Thymus (tissue), 11 donors: ENCODE results near the gene DPYD. TPM values are rescaled to one million over a fixed set of nuclear protein-coding genes. Genes with fewer than 3 reads are reported as not detected.

Experiments used
- DNase-seq, 9 donors: peaks; one replicate each; pipeline ENCODE4 v3.0.0-alpha.2; 2013; ENCODE audit warnings: low spot score in 9 of 9, low read depth in 6 of 9, missing footprints in 1 of 9
- H3K27ac ChIP-seq, 2 donors: one replicate each; pipeline ENCODE4 v1.5.1; 2013; ENCODE audit warnings: control low read depth in 1 of 2, low read depth in 1 of 2, low read length in 1 of 2, mild to moderate bottlenecking in 1 of 2, moderate library complexity in 1 of 2
- H3K27me3 ChIP-seq, 2 donors: one replicate each; pipeline ENCODE4 v1.5.1; 2013; ENCODE audit warnings: low read length in 1 of 2; ENCODE audit not compliant: control insufficient read depth in 2 of 2, insufficient read depth in 1 of 2
- H3K36me3 ChIP-seq, 2 donors: one replicate each; pipeline ENCODE4 v1.5.1; 2013; ENCODE audit warnings: low read length in 1 of 2, mild to moderate bottlenecking in 1 of 2, moderate library complexity in 1 of 2; ENCODE audit not compliant: control insufficient read depth in 2 of 2, insufficient read depth in 2 of 2
- H3K4me1 ChIP-seq, 2 donors: one replicate each; pipeline ENCODE4 v1.5.1; 2013; ENCODE audit warnings: low read length in 2 of 2; ENCODE audit not compliant: control insufficient read depth in 2 of 2, insufficient read depth in 2 of 2
- H3K4me3 ChIP-seq, 2 donors: one replicate each; pipeline ENCODE4 v1.5.1; 2013; ENCODE audit warnings: low read length in 2 of 2, control low read depth in 1 of 2, mild to moderate bottlenecking in 1 of 2
- H3K9me3 ChIP-seq, 2 donors: one replicate each; pipeline ENCODE4 v1.5.1; 2013; ENCODE audit warnings: low read length in 1 of 2, mild to moderate bottlenecking in 1 of 2; ENCODE audit not compliant: control insufficient read depth in 2 of 2, insufficient read depth in 1 of 2
- WGBS: extraction: QIAGEN DNeasy Blood & Tissue Kit; methylation state at CpG from one replicate; pipeline ENCODE4 v1.1.7; 2013; 5-methylcytosine and 5-hydroxymethylcytosine counted together
- polyA plus RNA-seq: library from polyadenylated mRNA; stranded (reverse); fragments of 200-250 nt; gene quantifications from one replicate; pipeline ENCODE4 v1.2.3, GENCODE V29; 2013
- total RNA-seq: library from RNA; stranded (reverse); fragments of 120-200 nt; gene quantifications from one replicate; pipeline ENCODE4 v1.2.4, GENCODE V29; 2013
- donor health status: healthy.

The DPYD gene
- total and polyA plus RNA-seq, 2 donors: 13.1 to 29.4 TPM

DNA sequence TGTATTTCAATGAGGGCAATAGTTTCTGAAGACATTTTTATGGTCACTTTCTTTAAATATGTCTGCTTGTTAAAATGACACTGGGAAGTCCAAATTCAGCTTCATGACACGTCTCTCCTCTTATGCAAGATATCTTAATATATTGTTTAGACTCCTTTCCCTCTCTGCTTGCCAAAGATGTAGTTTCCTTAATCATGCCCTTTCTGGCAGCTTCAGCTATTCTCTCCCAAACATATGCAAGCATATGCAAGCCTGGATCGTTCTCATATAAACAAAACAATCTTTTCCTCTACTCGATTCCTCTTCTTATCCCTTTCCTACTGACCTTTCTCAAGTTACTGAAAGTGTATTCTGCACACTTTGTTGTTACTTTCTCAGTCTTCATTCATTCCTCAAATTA, 827.1 kb downstream of the DPYD start:
- 90% methylated on average over 3 of the region's 3 CpGs for WGBS

DNA sequence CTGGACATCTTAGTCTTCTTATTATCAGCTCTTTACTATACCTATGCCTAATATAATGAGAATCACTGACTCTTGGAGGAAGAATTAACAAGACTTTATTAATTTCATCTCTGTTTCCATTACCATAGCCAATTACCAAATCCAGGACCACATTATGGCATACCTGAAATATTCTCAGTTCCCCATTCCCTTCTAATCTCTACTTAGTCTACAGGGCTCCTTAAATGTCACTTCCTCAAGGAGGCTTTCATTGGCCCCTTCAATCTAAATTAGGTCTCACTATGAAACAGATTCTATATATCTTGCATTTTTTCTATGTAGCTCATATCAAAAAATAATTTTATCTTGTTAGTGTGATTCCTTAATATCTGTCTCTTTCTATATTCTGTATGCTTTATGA, 828.0 kb downstream of the DPYD start:
- Histone ChIP-seq H3K4me1 (no peaks in the 10 kb centered on the region), H3K27ac (no peak overlapping the region), H3K4me3 (no peak overlapping the region), H3K36me3 (no peaks in the 10 kb centered on the region), H3K9me3 (no peaks in the 10 kb centered on the region), H3K27me3 (no peaks in the 10 kb centered on the region)
- no peak for DNase-seq

More for the DNA sequence above, 827.1 kb downstream of the DPYD start:
- Histone ChIP-seq H3K27ac (no peak overlapping the region), H3K4me1 (no peaks in the 10 kb centered on the region), H3K36me3 (no peaks in the 10 kb centered on the region), H3K9me3 (no peaks in the 10 kb centered on the region), H3K4me3 (no peak overlapping the region), H3K27me3 (no peaks in the 10 kb centered on the region)
- DNase-seq: no peak

DNA sequence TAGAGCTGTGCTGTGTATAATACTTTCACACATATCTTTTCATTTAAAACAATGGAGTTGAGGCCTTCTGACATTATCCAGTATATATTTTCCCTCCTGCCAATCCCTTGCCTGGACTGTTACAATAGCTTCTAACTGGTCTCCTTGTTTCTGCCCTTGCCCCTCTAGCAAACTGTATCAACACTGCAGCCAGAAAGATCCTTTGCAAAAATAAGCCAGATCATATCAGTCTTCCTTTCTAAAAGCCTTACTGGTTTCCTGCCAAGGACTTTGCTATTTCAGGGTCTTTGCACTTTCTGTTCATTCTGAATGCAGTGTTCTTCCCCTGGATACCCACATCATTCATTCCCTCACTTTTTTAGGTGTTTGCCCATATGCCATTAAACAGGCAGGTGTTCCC, 829.2 kb downstream of the DPYD start:
- Histone ChIP-seq H3K4me3 (no peak overlapping the region), H3K9me3 (no peaks in the 10 kb centered on the region), H3K4me1 (no peaks in the 10 kb centered on the region), H3K27me3 (no peaks in the 10 kb centered on the region), H3K27ac (no peak overlapping the region), H3K36me3 (no peaks in the 10 kb centered on the region)
- DNase-seq: no peak

DNA sequence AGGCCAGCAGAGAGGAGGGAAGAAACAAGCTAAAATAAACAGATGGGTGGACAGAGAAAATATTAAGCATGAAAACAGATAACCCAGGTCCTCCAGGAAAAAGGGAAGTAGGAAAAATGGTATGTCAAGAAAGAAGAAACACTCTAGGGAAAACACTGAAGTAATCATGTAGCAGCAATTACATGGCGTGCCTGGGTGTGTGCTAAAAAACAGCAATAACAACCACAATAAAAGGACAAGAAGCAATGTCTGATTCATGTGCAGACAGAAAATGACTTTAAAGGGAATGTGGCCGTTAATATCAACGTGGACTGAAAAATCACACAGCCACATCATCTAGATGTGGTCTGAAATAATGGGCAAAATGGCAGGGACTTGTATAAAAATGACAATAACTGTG, 829.6 kb downstream of the DPYD start:
- WGBS: 91% methylated on average over 3 of the region's 3 CpGs
- H3K4me3 ChIP-seq: no peak overlapping the region
- DNase-seq: no peak
- H3K36me3 ChIP-seq: no peaks in the 10 kb centered on the region
- H3K4me1 ChIP-seq: no peaks in the 10 kb centered on the region
- no peaks in the 10 kb centered on the region for H3K27me3 ChIP-seq
- no peak overlapping the region for H3K27ac ChIP-seq
- no peaks in the 10 kb centered on the region for H3K9me3 ChIP-seq

DNA sequence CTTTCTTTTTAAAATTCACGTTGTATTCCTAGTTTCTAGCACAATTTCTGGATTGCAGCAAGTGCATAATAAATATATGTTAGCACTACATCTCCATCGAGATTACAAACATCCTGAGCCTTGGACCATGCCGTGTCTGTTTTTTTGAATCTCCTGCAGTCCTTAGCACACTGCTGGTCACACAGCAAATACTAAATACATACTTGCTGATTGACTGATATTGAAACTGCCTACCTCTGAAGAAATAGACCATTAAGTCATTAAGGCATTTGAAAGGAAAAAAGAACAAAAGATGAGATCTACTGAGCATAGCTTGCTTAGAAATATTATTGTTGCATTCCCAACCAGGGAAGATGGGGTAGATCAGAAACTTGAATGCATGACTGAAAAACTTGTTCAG, 830.1 kb downstream of the DPYD start:
- no peaks in the 10 kb centered on the region for H3K27me3 ChIP-seq
- 98% methylated on average over 3 of the region's 3 CpGs for WGBS
- H3K27ac ChIP-seq: no peak overlapping the region
- no peaks in the 10 kb centered on the region for H3K36me3 ChIP-seq
- H3K4me3 ChIP-seq: no peak overlapping the region
- no peaks in the 10 kb centered on the region for H3K9me3 ChIP-seq
- DNase-seq: no peak
- no peaks in the 10 kb centered on the region for H3K4me1 ChIP-seq

DNA sequence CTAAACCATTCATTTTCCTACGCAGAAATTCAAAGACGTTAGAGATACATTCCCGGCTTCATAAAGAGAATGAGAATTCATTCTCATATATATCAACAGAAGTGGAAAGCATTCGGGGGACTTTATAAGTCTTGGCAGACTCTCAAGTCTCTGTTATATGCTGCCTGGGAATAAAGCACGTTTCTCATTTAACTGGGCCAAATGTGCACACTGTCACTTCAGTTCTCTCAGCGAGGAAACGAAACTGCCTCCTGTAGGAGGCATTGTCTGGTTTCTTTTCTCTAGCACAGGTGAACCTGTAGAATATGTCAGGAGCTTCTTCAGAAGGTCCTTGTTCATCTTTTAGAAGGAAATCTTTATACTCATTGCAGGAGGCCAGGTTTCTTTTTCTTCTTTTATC, 831.7 kb downstream of the DPYD start:
- no peaks in the 10 kb centered on the region for H3K4me1 ChIP-seq
- H3K9me3 ChIP-seq: no peaks in the 10 kb centered on the region
- no peaks in the 10 kb centered on the region for H3K27me3 ChIP-seq
- H3K36me3 ChIP-seq: no peaks in the 10 kb centered on the region
- no peak overlapping the region for H3K27ac ChIP-seq
- WGBS: 97% methylated on average over 7 of the region's 7 CpGs
- no peak for DNase-seq
- no peak overlapping the region for H3K4me3 ChIP-seq

DNA sequence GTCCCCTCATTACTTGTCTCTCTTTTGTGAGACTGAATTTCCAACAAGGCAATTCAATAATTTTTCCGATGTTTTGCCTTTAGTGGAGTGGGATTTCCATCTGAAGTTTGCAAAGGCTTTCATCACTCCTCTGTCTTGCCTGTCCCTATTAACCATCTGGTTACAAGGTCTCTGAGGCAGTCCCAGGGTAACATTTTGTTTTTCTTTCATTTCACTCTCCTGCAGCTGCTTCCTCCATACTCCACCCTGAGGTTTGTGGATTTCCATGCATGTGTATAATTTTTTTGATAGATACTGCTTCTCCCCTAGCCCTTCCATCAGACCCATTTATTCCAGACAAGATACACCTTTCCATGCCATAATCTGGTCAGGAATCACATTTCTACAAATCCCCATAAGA, 832.4 kb downstream of the DPYD start:
- no peaks in the 10 kb centered on the region for H3K36me3 ChIP-seq
- H3K9me3 ChIP-seq: no peaks in the 10 kb centered on the region
- H3K4me1 ChIP-seq: no peaks in the 10 kb centered on the region
- WGBS: 100% methylated on average over 1 of the region's 1 CpG
- DNase-seq: no peak
- H3K27me3 ChIP-seq: no peaks in the 10 kb centered on the region
- no peak overlapping the region for H3K27ac ChIP-seq
- no peak overlapping the region for H3K4me3 ChIP-seq

DNA sequence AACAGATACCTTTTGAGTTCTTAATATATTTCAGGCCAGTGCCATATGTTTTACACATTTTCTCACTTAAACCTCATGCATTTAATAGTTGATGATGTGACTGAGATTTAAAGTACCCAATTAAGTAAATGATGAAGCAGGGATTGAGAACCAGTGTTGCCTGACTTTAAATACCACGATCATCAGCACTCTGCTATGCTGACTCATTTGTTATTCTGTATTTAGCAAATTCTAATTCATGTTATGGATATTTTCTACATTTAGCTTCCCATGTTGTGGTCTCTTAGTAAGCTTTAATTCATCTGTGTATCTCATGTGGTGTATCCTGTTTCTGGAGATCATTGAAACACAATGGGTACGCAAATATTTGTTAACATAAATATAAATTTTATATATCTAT, 836.3 kb downstream of the DPYD start:
- no peak for DNase-seq
- no peak overlapping the region for H3K27ac ChIP-seq
- no peaks in the 10 kb centered on the region for H3K27me3 ChIP-seq
- H3K9me3 ChIP-seq: no peaks in the 10 kb centered on the region
- 50% methylated on average over 2 of the region's 2 CpGs for WGBS
- no peak overlapping the region for H3K4me3 ChIP-seq
- H3K36me3 ChIP-seq: no peaks in the 10 kb centered on the region
- H3K4me1 ChIP-seq: no peaks in the 10 kb centered on the region

DNA sequence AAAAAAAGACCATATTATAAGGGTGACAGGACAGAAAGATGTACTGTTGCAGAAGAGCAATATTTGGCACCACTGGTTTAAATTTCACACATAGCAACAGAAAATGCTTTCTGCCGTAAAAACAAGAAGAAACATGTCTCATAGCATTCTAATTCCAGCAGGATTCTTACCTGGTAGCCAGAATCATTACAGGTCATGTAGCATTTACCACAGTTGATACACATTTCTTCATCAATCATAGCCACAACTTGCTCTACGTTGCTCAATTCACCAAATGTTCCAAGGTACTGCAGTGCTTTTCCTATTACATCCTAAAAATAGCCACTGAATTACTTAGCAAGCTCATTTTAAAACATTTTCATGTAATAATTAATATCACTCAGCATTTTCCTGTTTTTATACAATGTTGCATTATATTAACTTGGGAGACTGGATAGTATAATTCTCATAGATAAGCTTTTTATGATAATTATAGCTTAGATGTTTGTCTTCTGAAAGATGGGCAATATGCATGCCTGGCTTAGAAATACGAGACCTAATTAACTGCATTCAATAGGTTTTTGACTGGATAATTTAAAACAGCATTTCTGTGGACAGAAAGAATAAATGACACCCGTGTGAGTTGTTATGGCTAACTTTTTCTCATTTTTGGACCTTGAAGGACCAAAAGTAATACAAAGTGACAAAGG, 838.5 kb downstream of the DPYD start:
- H3K27me3 ChIP-seq: no peaks in the 10 kb centered on the region
- no peaks in the 10 kb centered on the region for H3K36me3 ChIP-seq
- no peak overlapping the region for H3K27ac ChIP-seq
- no peak for DNase-seq
- no peak overlapping the region for H3K4me3 ChIP-seq
- no peaks in the 10 kb centered on the region for H3K9me3 ChIP-seq
- no peaks in the 10 kb centered on the region for H3K4me1 ChIP-seq
- 70% methylated on average over 4 of the region's 4 CpGs for WGBS

DNA sequence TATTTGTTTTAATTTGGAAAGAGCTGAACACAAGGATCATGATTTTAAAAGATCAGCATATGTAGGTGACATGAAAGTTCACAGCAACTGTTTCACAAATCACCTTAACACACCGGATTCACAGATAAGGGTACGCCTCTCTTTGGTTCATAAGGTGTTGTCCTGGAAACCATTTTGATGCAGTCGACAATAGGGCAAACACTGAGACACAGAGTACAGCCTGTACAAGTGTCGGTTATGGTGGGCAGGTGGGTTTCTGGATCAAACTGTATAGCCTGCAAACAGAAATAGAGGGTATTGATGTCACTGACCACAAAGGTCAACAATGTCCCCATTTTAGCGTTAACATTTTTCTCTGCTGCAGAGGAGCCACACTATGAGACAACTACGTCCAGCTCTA, 842.0 kb downstream of the DPYD start:
- no peaks in the 10 kb centered on the region for H3K4me1 ChIP-seq
- 97% methylated on average over 6 of the region's 6 CpGs for WGBS
- H3K27ac ChIP-seq: no peak overlapping the region
- H3K9me3 ChIP-seq: no peaks in the 10 kb centered on the region
- H3K36me3 ChIP-seq: no peaks in the 10 kb centered on the region
- H3K27me3 ChIP-seq: no peaks in the 10 kb centered on the region
- H3K4me3 ChIP-seq: no peak overlapping the region
- no peak for DNase-seq
